22Rv1 (cell line): Measurements from ENCODE around the gene PLSCR3.

ENCODE experiments used
- H3K27ac ChIP-seq: fragments of 450-650 bp; 2 replicates; pipeline ENCODE4 v1.5.1; 2017
- ZFX ChIP-seq: fragments of 450-650 bp; IDR thresholded peaks from 2 replicates; pipeline ENCODE4 v1.6.1; 2017; ENCODE audit warnings: antibody characterized with exemption, borderline replicate concordance
- TF ChIP-seq, protein P1 (sequence below): fragments of 450-650 bp; IDR thresholded peaks from 2 replicates; pipeline ENCODE4 v1.5.1; 2017; ENCODE audit warnings: mild to moderate bottlenecking

The PLSCR3 gene

DNA sequence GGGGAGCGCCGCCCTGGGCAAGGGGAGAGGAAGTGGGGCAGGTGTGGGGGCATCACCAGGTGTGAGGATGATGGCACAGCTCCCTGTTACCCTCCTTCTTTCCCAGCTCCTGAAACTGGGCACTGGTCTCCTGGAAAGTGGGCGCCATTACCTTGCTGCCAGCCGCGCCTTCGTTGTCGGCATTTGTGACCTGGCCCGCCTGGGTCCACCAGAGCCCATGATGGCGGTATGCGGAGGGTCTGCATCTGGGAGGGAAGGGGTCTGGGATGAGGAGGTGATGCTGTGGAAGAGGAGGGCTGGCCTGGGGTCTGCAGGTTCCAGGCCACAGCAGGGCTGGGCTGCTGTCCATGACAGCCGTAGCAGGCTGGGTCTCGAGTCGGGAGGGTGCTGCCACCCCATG is 52.5 kb downstream of the PLSCR3 start:
- no peak overlapping the region for H3K27ac ChIP-seq
- TF ChIP-seq, protein P1, sequence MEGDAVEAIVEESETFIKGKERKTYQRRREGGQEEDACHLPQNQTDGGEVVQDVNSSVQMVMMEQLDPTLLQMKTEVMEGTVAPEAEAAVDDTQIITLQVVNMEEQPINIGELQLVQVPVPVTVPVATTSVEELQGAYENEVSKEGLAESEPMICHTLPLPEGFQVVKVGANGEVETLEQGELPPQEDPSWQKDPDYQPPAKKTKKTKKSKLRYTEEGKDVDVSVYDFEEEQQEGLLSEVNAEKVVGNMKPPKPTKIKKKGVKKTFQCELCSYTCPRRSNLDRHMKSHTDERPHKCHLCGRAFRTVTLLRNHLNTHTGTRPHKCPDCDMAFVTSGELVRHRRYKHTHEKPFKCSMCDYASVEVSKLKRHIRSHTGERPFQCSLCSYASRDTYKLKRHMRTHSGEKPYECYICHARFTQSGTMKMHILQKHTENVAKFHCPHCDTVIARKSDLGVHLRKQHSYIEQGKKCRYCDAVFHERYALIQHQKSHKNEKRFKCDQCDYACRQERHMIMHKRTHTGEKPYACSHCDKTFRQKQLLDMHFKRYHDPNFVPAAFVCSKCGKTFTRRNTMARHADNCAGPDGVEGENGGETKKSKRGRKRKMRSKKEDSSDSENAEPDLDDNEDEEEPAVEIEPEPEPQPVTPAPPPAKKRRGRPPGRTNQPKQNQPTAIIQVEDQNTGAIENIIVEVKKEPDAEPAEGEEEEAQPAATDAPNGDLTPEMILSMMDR = no peak
- TF ChIP-seq ZFX = no peak

DNA sequence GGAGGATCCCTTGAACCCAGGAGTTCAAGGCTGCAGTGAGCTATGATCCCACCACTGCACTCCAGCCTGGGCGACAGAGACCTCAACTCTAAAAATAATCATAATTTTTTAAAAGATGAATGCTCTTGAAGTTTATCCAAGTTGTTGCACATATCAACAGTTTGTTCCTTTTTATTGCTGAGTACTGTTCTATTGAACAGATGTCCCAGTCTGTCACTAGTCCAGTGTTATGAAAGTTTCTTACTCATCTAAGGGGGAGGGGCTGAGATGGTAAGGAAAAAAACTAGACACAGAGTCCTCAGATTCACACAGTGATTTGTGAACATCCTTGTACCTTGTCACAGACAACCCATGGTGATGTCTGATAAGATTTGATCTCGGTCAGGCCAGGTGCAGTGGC is 54.1 kb downstream of the PLSCR3 start:
- TF ChIP-seq, protein P1 = no peak
- no peak for TF ChIP-seq ZFX
- H3K27ac ChIP-seq = no peak overlapping the region
